ENCODE measurements around the gene ERC1. TPM values are rescaled to one million over a fixed set of nuclear protein-coding genes. Genes with fewer than 3 reads are reported as not detected.
"Not testable (repeated sequence)": the region's sequence is repeated elsewhere in the genome, so short reads cannot be mapped to it uniquely, and the experiment has no call there.

ERC1 gene
- total and polyA plus RNA-seq, 2 donors (not counting 3 experiments of a cell fraction or from before 2014, with no cell fraction given), result 11.7 to 66.1 TPM

DNA sequence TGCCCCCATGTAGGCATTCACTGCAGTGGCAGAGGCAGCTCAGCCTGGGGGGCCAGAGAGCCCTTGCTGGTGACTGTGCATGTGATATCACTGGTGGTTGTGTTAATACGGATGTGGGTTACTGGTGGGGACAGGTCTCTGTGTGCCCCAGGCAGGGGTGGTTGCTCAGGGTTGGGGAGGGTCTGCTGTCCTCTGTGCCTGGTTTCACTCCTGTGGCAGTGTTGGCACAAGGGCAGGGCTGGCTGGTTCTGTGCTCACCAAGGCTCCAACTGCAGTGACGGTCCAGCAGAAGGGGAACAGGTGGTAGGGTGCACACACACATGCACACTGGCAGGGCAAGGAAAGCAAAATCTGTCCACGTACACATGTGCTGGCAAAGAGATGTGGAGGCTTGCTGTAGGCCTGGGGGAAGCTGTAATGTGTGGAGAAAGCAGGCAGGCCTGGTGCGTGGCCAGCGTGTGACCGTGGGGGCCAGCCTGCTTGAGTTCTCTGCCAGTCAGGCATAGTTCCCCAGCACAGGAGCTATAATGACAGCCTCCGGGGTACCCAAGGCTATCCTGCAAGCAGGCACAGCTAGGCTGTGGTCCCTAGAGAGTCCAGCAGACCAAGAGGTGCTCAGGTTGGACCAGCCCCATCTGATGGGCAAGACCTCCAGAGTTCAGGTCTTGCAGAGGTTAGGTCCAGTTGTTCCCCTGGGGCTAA is 348.7 kb downstream of the ERC1 start:
- Histone ChIP-seq H3K27me3 (ENCODE audit: control insufficient read depth in 2 of 2, insufficient read depth in 2 of 2, low read length in 2 of 2) (no peaks in the 10 kb centered on the region), H3K9me1 (replicated peaks; ENCODE audit: control insufficient read depth, extremely low read depth, insufficient read depth, low read length) (no peaks in the 10 kb centered on the region), H3K4me1 (ENCODE audit: control insufficient read depth, extremely low read depth, insufficient read depth, low read length) (no peaks in the 10 kb centered on the region), H3K27ac (ENCODE audit: insufficient read depth, low read depth, low read length) (no peak overlapping the region), H4K20me1 (replicated peaks; ENCODE audit: control insufficient read depth, extremely low read depth, insufficient read depth, low read length) (no peaks in the 10 kb centered on the region), H3K36me3 (ENCODE audit: control insufficient read depth in 2 of 2, extremely low read depth in 1 of 2, insufficient read depth in 2 of 2, low read length in 2 of 2) (no peaks in the 10 kb centered on the region), H3K9me3 (replicated peaks; ENCODE audit: control insufficient read depth, insufficient read depth, low read length) (no peaks in the 10 kb centered on the region), H3K79me2 (ENCODE audit: control insufficient read depth, insufficient read depth, low read length) (no peaks in the 10 kb centered on the region), H3K4me3 (replicated peaks in 1 of 3; ENCODE audit: insufficient read depth in 1 of 3, low read depth in 1 of 3, low read length in 3 of 3) (no peak overlapping the region), H3K9ac (replicated peaks; ENCODE audit: extremely low read depth, insufficient read depth, low read length) (no peak overlapping the region), H2AFZ (ENCODE audit: low read depth, low read length) (no peak overlapping the region), H3K4me2 (ENCODE audit: insufficient read depth, low read length) (no peak overlapping the region)
- ChIA-PET POLR2A (no interaction called here), CTCF (no interaction called here)
- dilution Hi-C loops (cut with MboI; ENCODE audit: extremely low pct_ligation_motif_present, low sequenced_read_pairs) (no loop called here), intact Hi-C loops (cut with micrococcal nuclease) (no loop called here)
- TF ChIP-seq POLR2A (IDR thresholded peaks at IDR 0.05; ENCODE audit: low read depth, low read length) (no peak), GATA2 (IDR thresholded peaks at IDR 0.05; ENCODE audit: insufficient read depth, insufficient read length, low read depth, low read length) (no peak), FOS (IDR thresholded peaks at IDR 0.05; ENCODE audit: borderline replicate concordance, insufficient read depth, low read length) (no peak), EZH2 (IDR thresholded peaks at IDR 0.05; ENCODE audit: borderline replicate concordance, low read depth, low read length, severe bottlenecking) (no peak), MAX (IDR thresholded peaks at IDR 0.05; ENCODE audit: insufficient read depth, insufficient read length) (no peak), JUN (IDR thresholded peaks at IDR 0.05; ENCODE audit: borderline replicate concordance, insufficient read depth, insufficient read length, low read depth) (no peak), MYC (IDR thresholded peaks at IDR 0.05; ENCODE audit: low read depth, low read length) (no peak), CTCF (IDR thresholded peaks at IDR 0.05; ENCODE audit: extremely low read depth in 1 of 2, insufficient read depth in 1 of 2, low read depth in 1 of 2, low read length in 2 of 2) (no peak), POLR2AphosphoS5 (IDR thresholded peaks at IDR 0.05; ENCODE audit: insufficient read depth, low read depth, low read length) (no peak)
- DNase-seq (ENCODE audit: low read depth, low spot score) (no peak), FAIRE-seq (no peak)
- BruUV-seq (replicated peaks), result no TSS peak

GRCh38 chr12:1341270-1341669 is 350.2 kb downstream of the ERC1 start:
- FAIRE-seq; H3K27me3 ChIP-seq (ENCODE audit: control insufficient read depth in 2 of 2, insufficient read depth in 2 of 2, low read length in 2 of 2); H3K9me1 ChIP-seq (replicated peaks; ENCODE audit: control insufficient read depth, extremely low read depth, insufficient read depth, low read length); H3K27ac ChIP-seq (ENCODE audit: insufficient read depth, low read depth, low read length); H3K4me1 ChIP-seq (ENCODE audit: control insufficient read depth, extremely low read depth, insufficient read depth, low read length); H3K79me2 ChIP-seq (ENCODE audit: control insufficient read depth, insufficient read depth, low read length); dilution Hi-C loops (cut with MboI; ENCODE audit: extremely low pct_ligation_motif_present, low sequenced_read_pairs); DNase-seq (ENCODE audit: low read depth, low spot score); H3K9me3 ChIP-seq (replicated peaks; ENCODE audit: control insufficient read depth, insufficient read depth, low read length); CTCF ChIA-PET; H2AFZ ChIP-seq (ENCODE audit: low read depth, low read length); POLR2A ChIA-PET; H3K4me2 ChIP-seq (ENCODE audit: insufficient read depth, low read length); H4K20me1 ChIP-seq (replicated peaks; ENCODE audit: control insufficient read depth, extremely low read depth, insufficient read depth, low read length); BruUV-seq (replicated peaks); H3K9ac ChIP-seq (replicated peaks; ENCODE audit: extremely low read depth, insufficient read depth, low read length); H3K4me3 ChIP-seq (replicated peaks in 1 of 3; ENCODE audit: insufficient read depth in 1 of 3, low read depth in 1 of 3, low read length in 3 of 3); intact Hi-C loops (cut with micrococcal nuclease); H3K36me3 ChIP-seq (ENCODE audit: control insufficient read depth in 2 of 2, extremely low read depth in 1 of 2, insufficient read depth in 2 of 2, low read length in 2 of 2): not testable (repeated sequence)
